Loucy (cell line): ENCODE measurements around the gene PKHD1.

Source experiments
- H2AFZ ChIP-seq: fragments of 200-600 bp; sonication (generic); 2 replicates; pipeline ENCODE4 v1.6.0; 2016; ENCODE audit warnings: antibody characterized with exemption, mild to moderate bottlenecking, low read length, moderate library complexity
- H3F3A ChIP-seq: fragments of 200-600 bp; 2 replicates; pipeline ENCODE4 v1.6.0; 2016; ENCODE audit warnings: antibody characterized with exemption, low read depth, mild to moderate bottlenecking
- H3K27me3 ChIP-seq: fragments of 200-600 bp; sonication (generic); 2 replicates; pipeline ENCODE4 v1.6.1; 2014; ENCODE audit warnings: low read length, mild to moderate bottlenecking; ENCODE audit not compliant: insufficient read depth, poor library complexity, severe bottlenecking
- H3K36me3 ChIP-seq: fragments of 200-600 bp; sonication (generic); 2 replicates; pipeline ENCODE4 v1.6.1; 2016; ENCODE audit warnings: low read length; ENCODE audit not compliant: insufficient read depth
- H3K4me1 ChIP-seq: fragments of 200-600 bp; sonication (generic); 2 replicates; pipeline ENCODE4 v1.5.1; 2014; ENCODE audit warnings: low read length, mild to moderate bottlenecking; ENCODE audit not compliant: insufficient read depth, poor library complexity, severe bottlenecking
- H3K4me2 ChIP-seq: fragments of 200-600 bp; sonication (generic); 2 replicates; pipeline ENCODE4 v1.6.0; 2014; ENCODE audit warnings: antibody characterized with exemption, low read length, low read depth, mild to moderate bottlenecking; ENCODE audit not compliant: poor library complexity, severe bottlenecking
- H3K4me3 ChIP-seq: fragments of 200-600 bp; sonication (generic); 2 replicates; pipeline ENCODE4 v1.5.1; 2014; ENCODE audit warnings: low read length, mild to moderate bottlenecking, mixed read lengths; ENCODE audit not compliant: poor library complexity, severe bottlenecking
- H3K79me2 ChIP-seq: fragments of 200-600 bp; sonication (generic); 2 replicates; pipeline ENCODE4 v1.6.1; 2014; ENCODE audit warnings: low read length; ENCODE audit not compliant: insufficient read depth
- H3K9ac ChIP-seq: fragments of 200-600 bp; sonication (generic); 2 replicates; pipeline ENCODE4 v1.6.0; 2014; ENCODE audit warnings: mild to moderate bottlenecking, low read depth, low read length, moderate library complexity; ENCODE audit not compliant: poor library complexity, severe bottlenecking
- H3K9me2 ChIP-seq: fragments of 200-600 bp; sonication (generic); replicated peaks from 2 replicates; pipeline ENCODE4 v1.6.1; 2016; ENCODE audit warnings: low read depth, low read length, mixed read lengths
- H3K9me3 ChIP-seq: fragments of 200-600 bp; sonication (generic); 2 replicates; pipeline ENCODE4 v1.6.1; 2014; ENCODE audit warnings: mild to moderate bottlenecking, antibody characterized with exemption, low read length, low read depth; ENCODE audit not compliant: insufficient read depth
- H4K20me1 ChIP-seq: fragments of 200-600 bp; sonication (generic); 2 replicates; pipeline ENCODE4 v1.6.0; 2014; ENCODE audit warnings: antibody characterized with exemption, low read length, mild to moderate bottlenecking; ENCODE audit not compliant: insufficient read depth, poor library complexity, severe bottlenecking
- CTCF ChIP-seq: fragments of 200-600 bp; sonication (generic); conservative IDR thresholded peaks from 2 replicates; pipeline ENCODE4 v1.5.1; 2014; ENCODE audit warnings: mild to moderate bottlenecking, antibody characterized with exemption, low read length
- EZH2phosphoT487 ChIP-seq: fragments of 200-600 bp; IDR thresholded peaks from 2 replicates; pipeline ENCODE4 v1.6.1; 2018; ENCODE audit warnings: antibody characterized with exemption, mild to moderate bottlenecking, moderate library complexity, borderline replicate concordance

The PKHD1 gene

GRCh38 chr6:52132292-52132691, 44.9 kb upstream of the PKHD1 start:
- no peak overlapping the region for H3K4me3 ChIP-seq
- no peak overlapping the region for H3K4me2 ChIP-seq
- H3K79me2 ChIP-seq, result no peaks in the 10 kb centered on the region
- H3F3A ChIP-seq, result no peaks in the 10 kb centered on the region
- no peaks in the 10 kb centered on the region for H4K20me1 ChIP-seq
- TF ChIP-seq CTCF, result no peak
- TF ChIP-seq EZH2phosphoT487, result no peak
- H3K36me3 ChIP-seq, result no peaks in the 10 kb centered on the region
- no peak overlapping the region for H3K9ac ChIP-seq
- no peaks in the 10 kb centered on the region for H3K9me2 ChIP-seq
- H2AFZ ChIP-seq, result no peak overlapping the region
- H3K9me3 ChIP-seq, result no peaks in the 10 kb centered on the region
- no peaks in the 10 kb centered on the region for H3K4me1 ChIP-seq
- H3K27me3 ChIP-seq, result no peaks in the 10 kb centered on the region

DNA sequence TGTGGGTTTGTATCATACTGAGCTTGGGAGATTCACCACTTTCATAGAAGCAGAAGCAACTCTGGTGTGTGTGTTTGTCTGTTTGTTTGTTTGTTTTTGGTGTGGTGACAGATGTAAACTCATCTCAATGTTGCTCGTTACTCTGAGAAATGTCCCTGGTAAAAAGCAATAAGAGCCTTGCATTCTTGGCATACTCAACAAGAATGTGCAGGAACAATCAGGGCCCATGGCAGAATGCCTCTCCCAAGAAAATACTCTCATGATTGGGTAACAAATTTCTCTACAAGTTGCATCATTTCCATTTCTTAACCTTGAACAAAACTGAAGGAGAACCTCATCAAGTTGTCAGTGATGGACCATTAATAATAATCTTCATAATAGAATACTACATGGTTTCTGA, 43.0 kb upstream of the PKHD1 start:
- H4K20me1 ChIP-seq, result no peaks in the 10 kb centered on the region
- no peaks in the 10 kb centered on the region for H3K4me1 ChIP-seq
- H3K4me3 ChIP-seq, result no peak overlapping the region
- no peaks in the 10 kb centered on the region for H3K9me2 ChIP-seq
- no peaks in the 10 kb centered on the region for H3K27me3 ChIP-seq
- H3K36me3 ChIP-seq, result no peaks in the 10 kb centered on the region
- no peak overlapping the region for H3K4me2 ChIP-seq
- H2AFZ ChIP-seq, result no peak overlapping the region
- H3K79me2 ChIP-seq, result no peaks in the 10 kb centered on the region
- TF ChIP-seq EZH2phosphoT487 (no peak), CTCF (no peak)
- H3F3A ChIP-seq, result no peaks in the 10 kb centered on the region
- H3K9ac ChIP-seq, result no peak overlapping the region
- no peaks in the 10 kb centered on the region for H3K9me3 ChIP-seq

GRCh38 chr6:52127957-52128356, 40.5 kb upstream of the PKHD1 start:
- H3K9me3 ChIP-seq, result no peaks in the 10 kb centered on the region
- no peak overlapping the region for H3K4me3 ChIP-seq
- H3K9ac ChIP-seq, result no peak overlapping the region
- no peaks in the 10 kb centered on the region for H3K36me3 ChIP-seq
- no peaks in the 10 kb centered on the region for H3K79me2 ChIP-seq
- H4K20me1 ChIP-seq, result no peaks in the 10 kb centered on the region
- TF ChIP-seq EZH2phosphoT487, result no peak
- no peak for TF ChIP-seq CTCF
- H3F3A ChIP-seq, result no peaks in the 10 kb centered on the region
- H3K27me3 ChIP-seq, result no peaks in the 10 kb centered on the region
- H3K9me2 ChIP-seq, result no peaks in the 10 kb centered on the region
- no peak overlapping the region for H2AFZ ChIP-seq
- no peak overlapping the region for H3K4me2 ChIP-seq
- no peaks in the 10 kb centered on the region for H3K4me1 ChIP-seq
